Measurements from ENCODE around the gene TARP.
"Not testable (repeated sequence)": the region's sequence is repeated elsewhere in the genome, so short reads cannot be mapped to it uniquely, and the experiment has no call there.

TARP gene

GRCh38 chr7:38242814-38243213 lies 30.6 kb downstream of the TARP start:
- no peak for DNase-seq
- H3K36me3 Mint-ChIP-seq (ENCODE audit: low read depth), result peaks cover 16% of the 10 kb centered on the region
- no peaks in the 10 kb centered on the region for H3K9me3 Mint-ChIP-seq
- H3K4me1 Mint-ChIP-seq, result peaks cover 7% of the 10 kb centered on the region
- H3K27ac Mint-ChIP-seq, result no peak overlapping the region
- no peak overlapping the region for H3K4me3 Mint-ChIP-seq
- ChIA-PET POLR2A (no interaction called here), CTCF (interaction anchor here (1.6 kb wide), 1 partner anchor 27 kb away, joined by 5 read pairs; no protein-coding TSS in a partner anchor)
- no peaks in the 10 kb centered on the region for H3K27me3 Mint-ChIP-seq

GRCh38 chr7:38241071-38241470 lies 32.4 kb downstream of the TARP start:
- H3K4me3 Mint-ChIP-seq, result no peak overlapping the region
- CTCF ChIA-PET, result interaction anchor here (0.7 kb wide), 1 partner anchor 95 kb away, joined by 3 read pairs; no protein-coding TSS in a partner anchor

GRCh38 chr7:38239129-38239528 lies 34.3 kb downstream of the TARP start:
- CTCF ChIA-PET, H3K4me3 Mint-ChIP-seq, DNase-seq, H3K9me3 Mint-ChIP-seq, H3K27ac Mint-ChIP-seq, POLR2A ChIA-PET, H3K27me3 Mint-ChIP-seq: not testable (repeated sequence)
- H3K36me3 Mint-ChIP-seq (ENCODE audit: low read depth), result peaks cover 16% of the 10 kb centered on the region
- peaks cover 36% of the 10 kb centered on the region for H3K4me1 Mint-ChIP-seq

More at GRCh38 chr7:38241071-38241470, 32.4 kb downstream of the TARP start:
- POLR2A ChIA-PET, result no interaction called here
- H3K4me1 Mint-ChIP-seq, result peaks cover 20% of the 10 kb centered on the region
- no peaks in the 10 kb centered on the region for H3K9me3 Mint-ChIP-seq
- DNase-seq, result no peak
- H3K27ac Mint-ChIP-seq, result no peak overlapping the region
- peaks cover 20% of the 10 kb centered on the region for H3K36me3 Mint-ChIP-seq (ENCODE audit: low read depth)
- H3K27me3 Mint-ChIP-seq, result no peaks in the 10 kb centered on the region

- H3K27me3 Mint-ChIP-seq, result peaks cover 1% of the 10 kb centered on the region
- DNase-seq, result no peak
- no peak overlapping the region for H3K27ac Mint-ChIP-seq
- H3K4me1 Mint-ChIP-seq, result peaks cover 70% of the 10 kb centered on the region
- H3K9me3 Mint-ChIP-seq, result no peaks in the 10 kb centered on the region
- peaks cover 23% of the 10 kb centered on the region for H3K36me3 Mint-ChIP-seq (ENCODE audit: low read depth)
- H3K4me3 Mint-ChIP-seq, result no peak overlapping the region
- POLR2A ChIA-PET, result no interaction called here
- CTCF ChIA-PET, result interaction anchor here (1.1 to 3.6 kb wide), 5 partner anchors 9 to 133 kb away, joined by 3 to 14 read pairs (median 5); no protein-coding TSS in a partner anchor
Measured at GRCh38 chr7:38235606-38236005, 37.8 kb downstream of the TARP start.

GRCh38 chr7:38234759-38235158 lies 38.7 kb downstream of the TARP start:
- H3K27me3 Mint-ChIP-seq, POLR2A ChIA-PET, H3K4me3 Mint-ChIP-seq, H3K9me3 Mint-ChIP-seq, DNase-seq: not testable (repeated sequence)
- CTCF ChIA-PET, result interaction anchor here (0.6 to 3.6 kb wide), 6 partner anchors 8 to 319 kb away, joined by 3 to 14 read pairs (median 4); no protein-coding TSS in a partner anchor
- peaks cover 31% of the 10 kb centered on the region for H3K36me3 Mint-ChIP-seq (ENCODE audit: low read depth)
- H3K27ac Mint-ChIP-seq, result peak overlapping the region; percentile 55
- peaks cover 76% of the 10 kb centered on the region for H3K4me1 Mint-ChIP-seq

- ChIA-PET CTCF (interaction anchor here (0.5 to 3.8 kb wide), 4 partner anchors 9 to 1722 kb away, joined by 4 to 17 read pairs (median 5); no protein-coding TSS in a partner anchor), POLR2A (no interaction called here)
- Mint-ChIP-seq H3K27me3 (peaks cover 1% of the 10 kb centered on the region), H3K4me3 (peak overlapping the region; percentile 55), H3K9me3 (no peaks in the 10 kb centered on the region), H3K27ac (peak overlapping the region; percentile 93), H3K36me3 (ENCODE audit: low read depth) (peaks cover 37% of the 10 kb centered on the region), H3K4me1 (peaks cover 86% of the 10 kb centered on the region)
- peak; percentile 81 for DNase-seq
Measured at GRCh38 chr7:38232502-38233366, 40.7 kb downstream of the TARP start.

GRCh38 chr7:38229884-38230642 lies 43.4 kb downstream of the TARP start:
- H3K27me3 Mint-ChIP-seq, result no peaks in the 10 kb centered on the region
- CTCF ChIA-PET, result interaction anchor here (4.0 kb wide), 1 partner anchor 14 kb away, joined by 20 read pairs; no protein-coding TSS in a partner anchor
- peaks cover 62% of the 10 kb centered on the region for H3K4me1 Mint-ChIP-seq

GRCh38 chr7:38229386-38229785 lies 44.0 kb downstream of the TARP start:
- no peaks in the 10 kb centered on the region for H3K9me3 Mint-ChIP-seq
- peaks cover 37% of the 10 kb centered on the region for H3K36me3 Mint-ChIP-seq (ENCODE audit: low read depth)
- no peak overlapping the region for H3K4me3 Mint-ChIP-seq
- ChIA-PET CTCF (interaction anchor here (4.0 kb wide), 1 partner anchor 14 kb away, joined by 20 read pairs; no protein-coding TSS in a partner anchor), POLR2A (no interaction called here)
- H3K27me3 Mint-ChIP-seq, result no peaks in the 10 kb centered on the region
- DNase-seq, result no peak
- no peak overlapping the region for H3K27ac Mint-ChIP-seq
- H3K4me1 Mint-ChIP-seq, result peaks cover 58% of the 10 kb centered on the region

More at GRCh38 chr7:38229884-38230642, 43.4 kb downstream of the TARP start:
- Mint-ChIP-seq H3K9me3 (no peaks in the 10 kb centered on the region), H3K36me3 (ENCODE audit: low read depth) (peaks cover 36% of the 10 kb centered on the region), H3K27ac (peak overlapping the region; percentile 79), H3K4me3 (no peak overlapping the region)
- no peak for DNase-seq
- POLR2A ChIA-PET, result no interaction called here

GRCh38 chr7:38224392-38224791 lies 49.0 kb downstream of the TARP start:
- ChIA-PET CTCF (interaction anchor here (1.0 to 2.1 kb wide), 3 partner anchors 8 to 143 kb away, joined by 3 to 6 read pairs (median 4); no protein-coding TSS in a partner anchor), POLR2A (no interaction called here)
- Mint-ChIP-seq H3K4me1 (peaks cover 52% of the 10 kb centered on the region), H3K9me3 (no peaks in the 10 kb centered on the region), H3K27me3 (no peaks in the 10 kb centered on the region), H3K27ac (no peak overlapping the region), H3K4me3 (no peak overlapping the region), H3K36me3 (ENCODE audit: low read depth) (peaks cover 40% of the 10 kb centered on the region)
- DNase-seq, result no peak

GRCh38 chr7:38223306-38223705 lies 50.1 kb downstream of the TARP start:
- ChIA-PET POLR2A (no interaction called here), CTCF (interaction anchor here (0.6 to 2.5 kb wide), 7 partner anchors 9 to 1791 kb away, joined by 3 to 15 read pairs (median 4); no protein-coding TSS in a partner anchor)
- Mint-ChIP-seq H3K4me1 (peaks cover 48% of the 10 kb centered on the region), H3K36me3 (ENCODE audit: low read depth) (peaks cover 35% of the 10 kb centered on the region), H3K4me3 (no peak overlapping the region), H3K9me3 (no peaks in the 10 kb centered on the region), H3K27ac (no peak overlapping the region), H3K27me3 (no peaks in the 10 kb centered on the region)
- no peak for DNase-seq

- CTCF ChIA-PET, result interaction anchor here (0.6 to 2.5 kb wide), 8 partner anchors 10 to 1791 kb away, joined by 3 to 15 read pairs (median 4); no protein-coding TSS in a partner anchor
- Mint-ChIP-seq H3K27ac (no peak overlapping the region), H3K9me3 (no peaks in the 10 kb centered on the region), H3K4me1 (peaks cover 47% of the 10 kb centered on the region), H3K4me3 (no peak overlapping the region), H3K27me3 (no peaks in the 10 kb centered on the region), H3K36me3 (ENCODE audit: low read depth) (peaks cover 35% of the 10 kb centered on the region)
- POLR2A ChIA-PET, result no interaction called here
- peak; percentile 63 for DNase-seq
Measured at GRCh38 chr7:38222481-38223096, 50.8 kb downstream of the TARP start.

GRCh38 chr7:38220452-38220851 lies 53.0 kb downstream of the TARP start:
- Mint-ChIP-seq H3K4me1 (peaks cover 67% of the 10 kb centered on the region), H3K27me3 (no peaks in the 10 kb centered on the region), H3K4me3 (no peak overlapping the region), H3K36me3 (ENCODE audit: low read depth) (peaks cover 35% of the 10 kb centered on the region), H3K27ac (no peak overlapping the region), H3K9me3 (no peaks in the 10 kb centered on the region)
- POLR2A ChIA-PET, result no interaction called here
- no peak for DNase-seq
- CTCF ChIA-PET, result interaction anchor here (0.8 to 1.3 kb wide), 3 partner anchors 14 to 125 kb away, joined by 3 to 5 read pairs (median 4); no protein-coding TSS in a partner anchor
